ENCODE data around the gene B4GALNT1.

The B4GALNT1 gene

DNA sequence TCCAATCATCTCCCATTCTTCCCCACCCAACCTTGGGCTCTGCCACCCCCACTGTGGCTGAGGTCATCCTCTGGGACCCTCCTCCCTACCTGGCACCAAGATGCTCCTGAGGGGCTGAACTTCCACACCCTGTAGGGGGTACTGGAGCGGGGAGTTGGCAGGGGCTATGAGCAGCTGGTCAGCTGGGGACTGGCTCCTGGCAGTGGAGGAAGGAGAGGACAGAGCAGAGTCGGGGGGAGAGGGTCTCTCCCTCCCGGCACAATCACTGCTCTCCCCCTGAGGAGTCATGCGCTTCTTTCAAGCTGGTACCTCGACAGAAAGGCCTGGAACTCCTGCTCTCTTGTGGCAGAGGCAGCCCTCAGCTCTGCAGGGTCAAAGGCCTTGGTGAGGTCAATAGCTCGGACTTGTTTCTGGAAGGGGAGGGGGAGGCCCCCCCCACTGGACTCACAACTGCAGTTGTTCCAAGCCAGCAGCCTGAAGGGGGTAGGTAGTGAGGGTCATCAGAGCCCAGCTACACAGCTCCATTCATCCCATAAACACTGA lies 2.0 kb downstream of the B4GALNT1 start:
- no peak overlapping the region for H3K4me3 ChIP-seq (ENCODE audit: low read length)
- no peak for DNase-seq (ENCODE audit: low read depth)
- TF ChIP-seq, protein P1, sequence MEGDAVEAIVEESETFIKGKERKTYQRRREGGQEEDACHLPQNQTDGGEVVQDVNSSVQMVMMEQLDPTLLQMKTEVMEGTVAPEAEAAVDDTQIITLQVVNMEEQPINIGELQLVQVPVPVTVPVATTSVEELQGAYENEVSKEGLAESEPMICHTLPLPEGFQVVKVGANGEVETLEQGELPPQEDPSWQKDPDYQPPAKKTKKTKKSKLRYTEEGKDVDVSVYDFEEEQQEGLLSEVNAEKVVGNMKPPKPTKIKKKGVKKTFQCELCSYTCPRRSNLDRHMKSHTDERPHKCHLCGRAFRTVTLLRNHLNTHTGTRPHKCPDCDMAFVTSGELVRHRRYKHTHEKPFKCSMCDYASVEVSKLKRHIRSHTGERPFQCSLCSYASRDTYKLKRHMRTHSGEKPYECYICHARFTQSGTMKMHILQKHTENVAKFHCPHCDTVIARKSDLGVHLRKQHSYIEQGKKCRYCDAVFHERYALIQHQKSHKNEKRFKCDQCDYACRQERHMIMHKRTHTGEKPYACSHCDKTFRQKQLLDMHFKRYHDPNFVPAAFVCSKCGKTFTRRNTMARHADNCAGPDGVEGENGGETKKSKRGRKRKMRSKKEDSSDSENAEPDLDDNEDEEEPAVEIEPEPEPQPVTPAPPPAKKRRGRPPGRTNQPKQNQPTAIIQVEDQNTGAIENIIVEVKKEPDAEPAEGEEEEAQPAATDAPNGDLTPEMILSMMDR (conservative IDR thresholded peaks at IDR 0.05; ENCODE audit: low read length), result no peak

DNA sequence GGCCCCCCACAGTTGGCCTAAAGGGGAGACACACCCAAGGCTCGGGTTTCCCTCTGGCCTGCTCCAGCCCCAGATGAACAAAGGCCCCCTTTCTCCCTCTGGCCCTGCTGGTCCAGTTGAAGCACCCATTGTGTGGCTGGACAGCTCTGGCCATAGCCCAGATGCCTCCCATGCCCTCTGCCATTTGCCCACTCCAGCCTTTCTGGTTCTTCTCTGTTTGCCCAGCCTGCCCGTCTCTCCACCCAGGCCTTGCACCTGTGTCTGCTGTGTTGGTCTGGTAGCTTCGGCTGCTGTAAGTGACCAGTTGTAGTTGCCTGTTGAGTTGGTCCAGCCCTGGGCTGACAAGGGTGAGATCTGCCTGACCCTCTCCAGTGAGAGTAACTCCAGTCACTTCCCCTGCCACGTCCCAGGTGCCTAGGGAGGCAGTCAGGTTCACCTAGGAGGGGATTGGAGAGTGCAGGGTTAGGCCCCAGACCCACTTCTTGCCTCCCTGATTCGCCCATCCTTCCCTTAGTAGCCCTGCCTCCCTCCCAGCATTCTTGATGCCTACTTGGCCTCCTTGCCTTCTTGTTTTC lies 3.0 kb downstream of the B4GALNT1 start:
- no peak overlapping the region for H3K4me3 ChIP-seq (ENCODE audit: low read length)
- TF ChIP-seq, protein P1 (conservative IDR thresholded peaks at IDR 0.05; ENCODE audit: low read length), result no peak
- DNase-seq (ENCODE audit: low read depth), result no peak

DNA sequence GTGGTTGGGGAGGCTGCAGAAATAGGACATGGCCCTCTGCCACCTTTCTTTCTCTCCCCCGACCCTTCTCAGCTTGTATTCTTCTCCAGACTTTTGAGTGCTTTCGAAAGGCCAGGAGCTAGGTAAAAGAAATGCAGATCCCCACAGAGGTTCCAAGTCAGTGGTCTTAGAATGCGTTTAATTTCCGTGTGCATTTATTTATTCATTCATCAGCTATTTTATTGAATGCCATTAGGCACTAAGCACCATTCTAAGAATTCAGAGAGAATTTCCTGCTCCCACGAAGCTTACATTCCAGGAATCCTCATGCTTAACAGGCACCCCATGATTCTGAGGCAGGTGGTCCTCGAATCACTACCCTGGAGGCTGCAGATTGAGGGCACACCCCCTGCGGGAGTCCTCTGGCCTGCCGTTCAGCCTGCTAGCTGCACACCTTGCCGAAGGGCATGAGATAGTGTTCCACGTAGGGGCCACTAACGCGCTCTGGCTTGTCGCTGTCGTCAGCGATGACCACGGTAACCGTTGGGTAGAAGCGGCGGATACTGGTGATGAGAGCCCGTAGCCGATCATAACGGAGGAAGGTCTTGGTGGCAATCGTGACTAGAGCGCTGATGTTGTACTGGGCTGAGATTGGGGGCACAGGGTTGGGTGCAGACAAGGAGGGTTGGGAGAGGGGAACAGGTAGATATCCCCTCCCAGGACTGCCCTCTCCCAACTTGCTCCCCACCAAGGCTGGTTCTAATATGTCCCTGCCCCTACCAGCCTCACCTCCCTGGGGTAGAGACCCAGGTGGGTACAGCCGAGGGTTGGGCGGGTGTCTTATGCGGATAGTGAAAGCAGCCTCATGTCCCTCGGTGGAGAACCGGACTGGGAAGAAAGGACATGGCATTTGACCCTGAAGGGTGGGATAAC lies 4.5 kb downstream of the B4GALNT1 start:
- no peak overlapping the region for H3K4me3 ChIP-seq (ENCODE audit: low read length)

DNA sequence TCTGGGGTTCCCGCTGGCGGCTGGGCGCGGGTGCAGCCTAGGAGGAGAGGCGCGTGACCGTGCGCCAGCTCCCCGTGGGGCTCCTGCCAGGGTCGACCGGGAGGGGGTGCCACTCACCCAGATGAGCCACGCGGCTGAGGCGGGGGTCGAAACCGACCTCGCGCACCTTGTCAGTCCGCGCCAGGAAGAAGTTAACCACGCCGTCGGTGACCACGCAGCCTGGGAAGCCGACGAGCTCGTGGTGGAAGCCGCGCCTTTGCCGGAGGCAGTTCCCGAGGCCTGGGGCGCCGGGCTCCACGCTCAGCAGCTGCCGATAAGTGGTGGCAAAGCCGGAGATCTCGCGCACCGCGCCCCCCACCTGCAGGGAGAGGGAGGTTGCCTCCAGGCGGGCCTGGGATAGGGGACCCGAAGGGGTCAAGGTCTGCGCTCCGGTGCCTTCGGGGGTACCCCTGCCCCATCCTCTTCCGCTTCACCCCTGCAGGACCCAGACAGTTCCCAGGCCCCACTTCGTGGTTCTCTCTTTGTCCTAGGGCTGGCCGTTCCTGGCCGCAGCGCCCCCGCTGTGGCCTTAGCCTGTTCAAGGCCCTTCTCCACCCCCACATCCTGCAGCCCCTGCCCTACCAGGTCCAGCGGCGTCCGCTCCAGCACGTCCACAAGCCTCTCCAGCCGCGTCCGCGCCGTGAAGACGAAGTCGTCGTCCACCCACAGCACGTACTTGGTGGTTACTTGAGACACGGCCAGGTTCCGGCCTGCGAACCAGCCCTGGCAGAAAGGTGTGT lies 5.3 kb downstream of the B4GALNT1 start:
- TF ChIP-seq, protein P1 (conservative IDR thresholded peaks at IDR 0.05; ENCODE audit: low read length), result no peak

More for the DNA sequence above, 4.5 kb downstream of the B4GALNT1 start:
- TF ChIP-seq, protein P1 (conservative IDR thresholded peaks at IDR 0.05; ENCODE audit: low read length), result no peak
- DNase-seq (ENCODE audit: low read depth), result no peak

DNA sequence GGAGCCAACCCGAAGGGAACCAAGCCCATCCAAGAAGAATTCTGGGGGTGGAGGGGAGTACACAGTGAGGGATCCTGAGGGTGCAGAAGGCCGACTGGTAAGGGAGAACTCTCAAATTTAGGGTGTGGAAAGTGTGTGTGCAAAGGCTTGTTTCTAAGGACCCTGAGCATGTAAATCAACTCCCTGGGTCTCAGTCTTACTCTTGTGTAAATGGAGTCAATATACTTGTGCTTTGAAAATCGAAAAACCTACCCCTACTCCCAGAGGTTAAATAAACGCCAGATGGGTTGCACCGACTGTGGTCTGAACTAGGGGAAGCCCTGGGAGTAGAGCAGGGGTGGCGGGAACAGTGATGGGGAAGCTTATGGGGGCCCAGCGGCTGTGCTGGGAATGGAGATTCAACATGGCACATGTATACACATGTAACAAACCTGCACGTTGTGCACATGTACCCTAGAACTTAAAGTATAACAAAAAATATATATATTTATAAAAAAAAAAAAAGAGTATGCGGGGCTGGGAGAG lies 6.0 kb downstream of the B4GALNT1 start:
- no peak for DNase-seq (ENCODE audit: low read depth)
- TF ChIP-seq, protein P1 (conservative IDR thresholded peaks at IDR 0.05; ENCODE audit: low read length), result no peak
- H3K4me3 ChIP-seq (ENCODE audit: low read length), result no peak overlapping the region

More for the DNA sequence above, 5.3 kb downstream of the B4GALNT1 start:
- DNase-seq (ENCODE audit: low read depth), result no peak
- H3K4me3 ChIP-seq (ENCODE audit: low read length), result no peak overlapping the region

DNA sequence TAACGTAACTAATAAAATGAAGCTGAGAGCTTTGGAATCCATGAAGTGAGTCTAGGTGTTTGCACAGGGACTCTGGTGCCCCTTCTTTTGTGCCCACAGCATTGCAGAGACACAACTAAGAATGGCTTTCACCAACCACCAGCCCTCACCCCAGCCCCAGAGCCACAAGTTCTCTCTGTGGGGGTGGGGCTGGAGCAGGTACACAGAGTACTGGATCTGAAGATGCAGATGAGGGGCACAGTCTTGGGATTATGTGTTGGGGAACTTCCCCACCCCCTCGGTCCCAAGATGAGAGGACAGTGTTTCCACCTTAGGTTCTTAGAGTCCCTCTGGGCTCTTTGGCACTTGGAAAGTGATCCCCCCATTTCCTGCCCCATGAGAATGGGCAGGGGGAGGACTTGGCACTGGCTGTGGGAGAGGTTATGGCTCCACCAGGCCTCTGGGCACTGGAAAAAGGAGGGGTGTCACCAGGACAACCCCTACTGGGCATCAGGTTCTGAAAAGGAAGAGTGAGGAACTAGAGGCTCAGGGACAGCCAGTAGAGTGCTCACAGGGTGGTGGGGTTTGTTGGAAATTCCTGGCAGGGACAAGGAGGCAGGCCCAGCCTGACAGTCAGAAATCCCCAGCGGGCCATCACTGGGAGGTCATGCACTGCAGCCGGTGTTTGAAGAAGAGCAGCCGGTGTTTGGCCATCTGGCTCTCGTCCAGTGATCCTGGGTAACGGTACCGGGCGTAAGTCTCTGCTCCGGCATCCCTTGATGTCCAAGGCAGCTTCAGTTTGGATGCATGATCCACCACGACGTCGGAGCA lies 6.7 kb downstream of the B4GALNT1 start:
- TF ChIP-seq, protein P1 (conservative IDR thresholded peaks at IDR 0.05; ENCODE audit: low read length), result no peak
- no peak overlapping the region for H3K4me3 ChIP-seq (ENCODE audit: low read length)
- DNase-seq (ENCODE audit: low read depth), result no peak

All from AG10803 (cell line).